Caco-2 (cell line): Measurements from ENCODE around the gene ADGRG3. TPM values are rescaled to one million over a fixed set of nuclear protein-coding genes. Genes with fewer than 3 reads are reported as not detected.

ENCODE experiments used
- BruUV-seq: library from RNA; stranded (reverse); fragments of 400-500 nt; replicated peaks from 2 replicates; lab custom pipeline; 2021; lab: Mats Ljungman, UMichigan
- CTCF ChIA-PET: fragments of 300-600 bp; sonication (Branson Sonifier 250); formaldehyde crosslinking; loops from one replicate; lab custom pipeline; 2022; ENCODE audit warnings: antibody characterized with exemption; lab: Charles Lee
- POLR2A ChIA-PET: fragments of 300-600 bp; sonication (Branson Sonifier 250); formaldehyde crosslinking; loops from one replicate; lab custom pipeline; 2022; ENCODE audit warnings: antibody characterized with exemption; lab: Charles Lee
- DNase-seq, 2 experiments: peaks; one replicate each; pipeline versions ENCODE4 v3.0.0 to v3.0.0-alpha.2; 2020 to 2022
- H3K27me3 ChIP-seq: replicated peaks from 2 replicates; pipeline ENCODE4 v1.6.0; 2011; ENCODE audit warnings: low read length; ENCODE audit not compliant: control insufficient read depth, insufficient read depth
- H3K36me3 ChIP-seq: 2 replicates; pipeline ENCODE4 v1.5.1; 2011; ENCODE audit warnings: low read length; ENCODE audit not compliant: control insufficient read depth, insufficient read depth
- H3K4me1 ChIP-seq: fragments of 250-450 bp; sonication (Bioruptor Pico); 2 replicates; pipeline ENCODE4 v1.5.1; 2020; ENCODE audit warnings: mild to moderate bottlenecking
- H3K4me3 ChIP-seq: 2 replicates; pipeline ENCODE4 v1.5.1; 2011; ENCODE audit warnings: low read depth, mild to moderate bottlenecking, control low read depth, low read length
- H3K9me3 ChIP-seq: fragments of 250-450 bp; sonication (Bioruptor Pico); 2 replicates; pipeline ENCODE4 v1.5.1; 2020; ENCODE audit warnings: mild to moderate bottlenecking, moderate library complexity
- H3K27ac Mint-ChIP-seq: one replicate; pipeline ENCODE4 v1.8.0; 2022; ENCODE audit warnings: mixed read lengths; ENCODE audit not compliant: unreplicated experiment
- H3K27me3 Mint-ChIP-seq: one replicate; pipeline ENCODE4 v1.8.0; 2022; ENCODE audit warnings: mixed read lengths; ENCODE audit not compliant: insufficient read depth, unreplicated experiment
- H3K36me3 Mint-ChIP-seq: one replicate; pipeline ENCODE4 v1.8.0; 2022; ENCODE audit warnings: mild to moderate bottlenecking, mixed read lengths; ENCODE audit not compliant: insufficient read depth, unreplicated experiment
- H3K4me1 Mint-ChIP-seq: one replicate; pipeline ENCODE4 v1.8.0; 2022; ENCODE audit warnings: low read depth, mixed read lengths; ENCODE audit not compliant: unreplicated experiment
- H3K4me3 Mint-ChIP-seq: one replicate; pipeline ENCODE4 v1.8.0; 2022; ENCODE audit warnings: mild to moderate bottlenecking, moderate library complexity, mixed read lengths; ENCODE audit not compliant: unreplicated experiment
- H3K9me3 Mint-ChIP-seq: one replicate; pipeline ENCODE4 v1.8.0; 2022; ENCODE audit warnings: mixed read lengths; ENCODE audit not compliant: unreplicated experiment
- intact Hi-C: fragments of 100-400 bp; cut with micrococcal nuclease; formaldehyde crosslinking; loops from one replicate; pipeline ENCODE4 v1.10.0; 2022; ENCODE audit not compliant: unreplicated experiment
- total RNA-seq: library from RNA; stranded (reverse); gene quantifications from 2 replicates; pipeline ENCODE4 v1.2.3, GENCODE V29; 2022
- TF ChIP-seq, protein P1 (sequence below), 2 experiments: fragments of 200-600 bp in 1 of 2; IDR thresholded peaks; 1 replicate in 1 of 2; 2 replicates in 1 of 2; pipeline versions ENCODE4 v1.5.1 to v1.8.0; 2011 to 2022; ENCODE audit warnings: antibody characterized with exemption in 1 of 2, control low read depth in 1 of 2, inconsistent platforms in 1 of 2, low read depth in 1 of 2, low read length in 1 of 2, mild to moderate bottlenecking in 1 of 2, moderate library complexity in 1 of 2; ENCODE audit not compliant: insufficient read depth in 1 of 2, severe bottlenecking in 1 of 2, unreplicated experiment in 1 of 2

Gene ADGRG3
- total RNA-seq, 1 experiment from 2014 or later, result 0.25 TPM

DNA sequence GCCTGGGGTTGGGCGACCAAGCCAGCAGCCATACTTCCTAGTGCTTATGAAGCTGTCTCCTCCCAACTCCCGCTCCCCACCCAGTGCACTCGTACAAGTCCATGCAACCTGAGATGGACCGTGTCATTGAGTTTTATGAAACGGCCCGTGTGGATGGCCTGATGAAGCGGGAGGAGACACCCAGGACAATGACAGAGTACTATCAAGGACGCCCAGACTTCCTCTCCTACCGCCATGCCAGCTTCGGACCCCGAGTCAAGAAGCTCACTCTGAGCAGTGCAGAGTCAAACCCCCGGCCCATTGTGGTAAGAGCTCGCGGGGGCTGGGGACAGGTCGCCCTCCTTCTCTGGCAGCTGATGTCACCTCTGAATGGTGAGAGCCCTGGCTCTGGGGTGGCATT lies 56.4 kb downstream of the ADGRG3 start:
- H3K9me3 ChIP-seq, result no peaks in the 10 kb centered on the region
- H3K27ac Mint-ChIP-seq, result no peak overlapping the region
- POLR2A ChIA-PET, result no interaction called here
- CTCF ChIA-PET, result interaction anchor here (0.7 kb wide), 1 partner anchor 292 kb away, joined by 3 read pairs; no protein-coding TSS in a partner anchor
- no peaks in the 10 kb centered on the region for H3K4me1 Mint-ChIP-seq
- H3K4me1 ChIP-seq, result no peaks in the 10 kb centered on the region
- H3K9me3 Mint-ChIP-seq, result no peaks in the 10 kb centered on the region
- no TSS peak for BruUV-seq
- H3K36me3 Mint-ChIP-seq, result no peaks in the 10 kb centered on the region
- H3K27me3 Mint-ChIP-seq, result no peaks in the 10 kb centered on the region
- peak in 1 of 2 experiments; percentile 30 for DNase-seq
- no peaks in the 10 kb centered on the region for H3K36me3 ChIP-seq
- TF ChIP-seq, protein P1, sequence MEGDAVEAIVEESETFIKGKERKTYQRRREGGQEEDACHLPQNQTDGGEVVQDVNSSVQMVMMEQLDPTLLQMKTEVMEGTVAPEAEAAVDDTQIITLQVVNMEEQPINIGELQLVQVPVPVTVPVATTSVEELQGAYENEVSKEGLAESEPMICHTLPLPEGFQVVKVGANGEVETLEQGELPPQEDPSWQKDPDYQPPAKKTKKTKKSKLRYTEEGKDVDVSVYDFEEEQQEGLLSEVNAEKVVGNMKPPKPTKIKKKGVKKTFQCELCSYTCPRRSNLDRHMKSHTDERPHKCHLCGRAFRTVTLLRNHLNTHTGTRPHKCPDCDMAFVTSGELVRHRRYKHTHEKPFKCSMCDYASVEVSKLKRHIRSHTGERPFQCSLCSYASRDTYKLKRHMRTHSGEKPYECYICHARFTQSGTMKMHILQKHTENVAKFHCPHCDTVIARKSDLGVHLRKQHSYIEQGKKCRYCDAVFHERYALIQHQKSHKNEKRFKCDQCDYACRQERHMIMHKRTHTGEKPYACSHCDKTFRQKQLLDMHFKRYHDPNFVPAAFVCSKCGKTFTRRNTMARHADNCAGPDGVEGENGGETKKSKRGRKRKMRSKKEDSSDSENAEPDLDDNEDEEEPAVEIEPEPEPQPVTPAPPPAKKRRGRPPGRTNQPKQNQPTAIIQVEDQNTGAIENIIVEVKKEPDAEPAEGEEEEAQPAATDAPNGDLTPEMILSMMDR (IDR thresholded peaks at IDR 0.05; ENCODE audit: insufficient read depth in 1 of 2, low read depth in 1 of 2, low read length in 1 of 2, severe bottlenecking in 1 of 2, unreplicated experiment in 1 of 2), result no peak
- intact Hi-C loops, result no loop called here
- H3K27me3 ChIP-seq, result no peaks in the 10 kb centered on the region
- H3K4me3 ChIP-seq, result no peak overlapping the region
- H3K4me3 Mint-ChIP-seq, result no peak overlapping the region

DNA sequence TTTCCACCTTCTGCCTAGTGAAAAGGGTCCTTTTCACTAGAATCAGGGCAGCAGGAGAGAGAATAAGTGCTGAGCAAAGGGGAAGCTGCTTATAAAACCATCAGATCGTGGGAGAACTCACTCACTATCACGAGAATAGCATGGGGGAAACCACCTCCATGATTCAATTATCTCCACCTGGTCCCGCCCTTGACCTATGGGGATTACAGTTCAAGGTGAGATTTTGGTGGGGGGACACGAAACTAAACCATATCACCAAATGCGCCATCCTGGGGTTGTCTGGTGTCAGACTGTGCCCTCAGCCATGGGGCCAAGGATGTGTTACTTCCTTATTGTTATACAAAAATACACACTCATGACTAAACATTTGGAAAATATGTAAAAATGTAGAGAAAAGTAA lies 57.0 kb downstream of the ADGRG3 start:
- CTCF ChIA-PET, result no interaction called here

DNA sequence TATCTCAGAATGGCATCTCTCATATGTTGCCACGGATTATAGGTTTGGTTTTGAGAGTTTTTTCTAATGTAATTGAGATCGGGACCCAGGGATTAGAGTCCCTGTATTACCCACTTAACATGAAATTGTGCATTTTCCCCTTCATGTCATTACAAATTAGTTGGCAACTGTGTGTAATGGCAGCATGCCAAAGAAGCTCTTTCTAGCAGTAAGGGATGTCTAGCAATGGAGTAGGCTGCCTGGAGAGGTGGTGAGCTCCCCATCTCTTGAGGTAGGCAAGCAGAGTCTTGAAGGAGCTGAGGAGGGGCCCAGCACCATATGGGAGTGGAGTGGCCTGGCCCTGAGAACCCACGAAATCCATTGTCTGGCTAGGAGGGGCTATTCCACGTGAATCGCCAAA lies 57.4 kb downstream of the ADGRG3 start:
- no peaks in the 10 kb centered on the region for H3K36me3 ChIP-seq
- CTCF ChIA-PET, result no interaction called here

More for the DNA sequence above, 57.0 kb downstream of the ADGRG3 start:
- POLR2A ChIA-PET, result no interaction called here
- TF ChIP-seq, protein P1 (IDR thresholded peaks at IDR 0.05; ENCODE audit: insufficient read depth in 1 of 2, low read depth in 1 of 2, low read length in 1 of 2, severe bottlenecking in 1 of 2, unreplicated experiment in 1 of 2), result no peak
- H3K27me3 Mint-ChIP-seq, result no peaks in the 10 kb centered on the region
- H3K4me1 Mint-ChIP-seq, result no peaks in the 10 kb centered on the region
- no TSS peak for BruUV-seq
- Histone ChIP-seq H3K4me3 (no peak overlapping the region), H3K4me1 (no peaks in the 10 kb centered on the region), H3K36me3 (no peaks in the 10 kb centered on the region), H3K9me3 (no peaks in the 10 kb centered on the region), H3K27me3 (no peaks in the 10 kb centered on the region)
- no peak overlapping the region for H3K27ac Mint-ChIP-seq
- no peak for DNase-seq
- intact Hi-C loops, result no loop called here
- H3K4me3 Mint-ChIP-seq, result no peak overlapping the region
- no peaks in the 10 kb centered on the region for H3K9me3 Mint-ChIP-seq
- H3K36me3 Mint-ChIP-seq, result no peaks in the 10 kb centered on the region

More for the DNA sequence above, 57.4 kb downstream of the ADGRG3 start:
- TF ChIP-seq, protein P1 (IDR thresholded peaks at IDR 0.05; ENCODE audit: insufficient read depth in 1 of 2, low read depth in 1 of 2, low read length in 1 of 2, severe bottlenecking in 1 of 2, unreplicated experiment in 1 of 2), result no peak
- no TSS peak for BruUV-seq
- POLR2A ChIA-PET, result no interaction called here
- Histone ChIP-seq H3K4me1 (no peaks in the 10 kb centered on the region), H3K9me3 (no peaks in the 10 kb centered on the region), H3K4me3 (no peak overlapping the region), H3K27me3 (no peaks in the 10 kb centered on the region)
- no peaks in the 10 kb centered on the region for H3K27me3 Mint-ChIP-seq
- intact Hi-C loops, result no loop called here
- H3K4me1 Mint-ChIP-seq, result no peaks in the 10 kb centered on the region
- H3K9me3 Mint-ChIP-seq, result no peaks in the 10 kb centered on the region
- DNase-seq, result peak in 1 of 2 experiments; percentile 12
- H3K36me3 Mint-ChIP-seq, result no peaks in the 10 kb centered on the region
- H3K4me3 Mint-ChIP-seq, result no peak overlapping the region
- no peak overlapping the region for H3K27ac Mint-ChIP-seq
